Cardiac muscle cell (in vitro differentiated cells and primary cell): ENCODE data around the gene FABP6. TPM values are rescaled to one million over a fixed set of nuclear protein-coding genes. Genes with fewer than 3 reads are reported as not detected.

Experiments
- DNase-seq, 2 donors: peaks; one replicate each; pipeline versions ENCODE4 v3.0.0 to v3.0.0-alpha.2; 2010 to 2017; ENCODE audit warnings: low read depth in 1 of 2, low spot score in 1 of 2
- H3K27ac ChIP-seq: fragments of 200-600 bp; sonication (generic); 2 replicates; pipeline ENCODE4 v1.5.1; 2016
- H3K27me3 ChIP-seq: fragments of 200-600 bp; sonication (generic); 2 replicates; pipeline ENCODE4 v1.6.0; 2016; ENCODE audit warnings: control low read depth
- H3K36me3 ChIP-seq: fragments of 200-600 bp; sonication (generic); 2 replicates; pipeline ENCODE4 v1.5.1; 2016; ENCODE audit warnings: control low read depth
- H3K4me1 ChIP-seq: fragments of 200-600 bp; sonication (generic); 2 replicates; pipeline ENCODE4 v1.8.1; 2017; ENCODE audit warnings: low read depth, mild to moderate bottlenecking, mixed run types
- H3K4me3 ChIP-seq: fragments of 200-600 bp; sonication (generic); 2 replicates; pipeline ENCODE4 v1.5.1; 2016; ENCODE audit warnings: mild to moderate bottlenecking
- H3K9me3 ChIP-seq: fragments of 200-600 bp; sonication (generic); 2 replicates; pipeline ENCODE4 v1.5.1; 2017; ENCODE audit warnings: low read depth, mild to moderate bottlenecking, control low read depth
- CTCF ChIP-seq: IDR thresholded peaks from 2 replicates; pipeline ENCODE4 v1.5.1; 2012; ENCODE audit warnings: low read depth, mild to moderate bottlenecking, low read length
- polyA plus RNA-seq: library from polyadenylated mRNA; unstranded; fragments of >200 nt; fragmentation: Nextera tagmentation; extraction: Ambion mirVana; gene quantifications from 2 replicates; pipeline ENCODE4 v1.2.1, GENCODE V29; 2016
- total RNA-seq: library from RNA; depleted of rRNA; stranded (reverse); fragments of >200 nt; gene quantifications from 2 replicates; pipeline ENCODE4 v1.2.3, GENCODE V29; 2016

The FABP6 gene
- total and polyA plus RNA-seq, 2 experiments from 2014 or later: 0.34 TPM; not detected in 1

- H3K4me3 ChIP-seq: no peak overlapping the region
- peaks cover 13% of the 10 kb centered on the region for H3K36me3 ChIP-seq
- H3K4me1 ChIP-seq: peaks cover 36% of the 10 kb centered on the region
- H3K27ac ChIP-seq: no peak overlapping the region
- no peaks in the 10 kb centered on the region for H3K27me3 ChIP-seq
- TF ChIP-seq CTCF: no peak
- DNase-seq: no peak
- no peaks in the 10 kb centered on the region for H3K9me3 ChIP-seq
These were observed 30.0 kb downstream of the FABP6 start for GRCh38 chr5:160259341-160259740.

- peak overlapping the region; percentile 89 for H3K27ac ChIP-seq
- H3K4me3 ChIP-seq: no peak overlapping the region
- H3K27me3 ChIP-seq: no peaks in the 10 kb centered on the region
- no peaks in the 10 kb centered on the region for H3K9me3 ChIP-seq
- TF ChIP-seq CTCF: no peak
- H3K36me3 ChIP-seq: peaks cover 12% of the 10 kb centered on the region
- H3K4me1 ChIP-seq: peaks cover 36% of the 10 kb centered on the region
- no peak for DNase-seq
These were observed 30.9 kb downstream of the FABP6 start for GRCh38 chr5:160260006-160260775.

GRCh38 chr5:160260881-160261815 lies 31.8 kb downstream of the FABP6 start:
- Histone ChIP-seq H3K27ac (peak overlapping the region; percentile 89), H3K36me3 (peaks cover 11% of the 10 kb centered on the region), H3K27me3 (no peaks in the 10 kb centered on the region), H3K4me3 (no peak overlapping the region), H3K4me1 (peaks cover 36% of the 10 kb centered on the region), H3K9me3 (no peaks in the 10 kb centered on the region)
- DNase-seq: peak; percentile 67 to 98
- TF ChIP-seq CTCF: no peak

GRCh38 chr5:160262151-160263074 lies 33.1 kb downstream of the FABP6 start:
- peak; percentile 25 to 45 for DNase-seq
- Histone ChIP-seq H3K36me3 (peaks cover 7% of the 10 kb centered on the region), H3K4me1 (peaks cover 43% of the 10 kb centered on the region), H3K4me3 (no peak overlapping the region), H3K9me3 (no peaks in the 10 kb centered on the region), H3K27me3 (no peaks in the 10 kb centered on the region), H3K27ac (peak overlapping the region; percentile 89)
- no peak for TF ChIP-seq CTCF

GRCh38 chr5:160263326-160263855 lies 34.1 kb downstream of the FABP6 start:
- Histone ChIP-seq H3K36me3 (peaks cover 2% of the 10 kb centered on the region), H3K27me3 (no peaks in the 10 kb centered on the region), H3K4me1 (peaks cover 43% of the 10 kb centered on the region), H3K27ac (peak overlapping the region; percentile 89), H3K9me3 (no peaks in the 10 kb centered on the region), H3K4me3 (no peak overlapping the region)
- no peak for TF ChIP-seq CTCF
- DNase-seq: no peak
